ENCODE measurements around the gene ELF5. TPM values are rescaled to one million over a fixed set of nuclear protein-coding genes. Genes with fewer than 3 reads are reported as not detected.

ELF5 gene
- total RNA-seq, 1 experiment from 2014 or later, result 0.11 TPM

DNA sequence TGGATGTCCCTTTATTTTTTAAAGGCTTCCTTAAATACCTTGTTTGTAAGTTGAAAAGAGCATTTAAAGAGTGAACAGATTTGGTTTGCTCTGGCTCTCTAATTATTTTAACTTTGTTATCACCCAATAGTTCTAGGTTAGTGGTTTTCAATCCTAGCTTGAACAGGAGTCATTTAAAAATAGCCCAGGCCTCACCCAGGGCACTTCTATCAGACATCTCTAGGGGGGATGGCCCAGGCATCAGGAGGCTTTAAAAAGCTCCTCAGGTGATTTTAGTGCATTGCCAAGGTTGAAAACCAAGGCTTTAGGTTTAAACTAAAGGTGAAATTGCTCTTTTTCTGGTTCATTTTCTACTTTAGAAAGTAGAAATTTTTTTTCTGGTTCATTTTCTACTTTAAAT lies 66.5 kb downstream of the ELF5 start:
- Mint-ChIP-seq H3K4me1 (ENCODE audit: low read depth, unreplicated experiment) (no peaks in the 10 kb centered on the region), H3K4me3 (ENCODE audit: unreplicated experiment) (no peak overlapping the region), H3K9me3 (ENCODE audit: unreplicated experiment) (no peaks in the 10 kb centered on the region), H3K36me3 (ENCODE audit: insufficient read depth, unreplicated experiment) (no peaks in the 10 kb centered on the region), H3K27ac (ENCODE audit: unreplicated experiment) (no peak overlapping the region), H3K27me3 (ENCODE audit: insufficient read depth, unreplicated experiment) (no peaks in the 10 kb centered on the region)
- POLR2A ChIA-PET, result no interaction called here
- Histone ChIP-seq H3K4me3 (ENCODE audit: low read depth, low read length) (no peak overlapping the region), H3K9me3 (no peaks in the 10 kb centered on the region), H3K27me3 (replicated peaks; ENCODE audit: control insufficient read depth, insufficient read depth, low read length) (no peaks in the 10 kb centered on the region), H3K4me1 (no peaks in the 10 kb centered on the region), H3K36me3 (ENCODE audit: control insufficient read depth, insufficient read depth, low read length) (peaks cover 1% of the 10 kb centered on the region)
- TF ChIP-seq, protein P1, sequence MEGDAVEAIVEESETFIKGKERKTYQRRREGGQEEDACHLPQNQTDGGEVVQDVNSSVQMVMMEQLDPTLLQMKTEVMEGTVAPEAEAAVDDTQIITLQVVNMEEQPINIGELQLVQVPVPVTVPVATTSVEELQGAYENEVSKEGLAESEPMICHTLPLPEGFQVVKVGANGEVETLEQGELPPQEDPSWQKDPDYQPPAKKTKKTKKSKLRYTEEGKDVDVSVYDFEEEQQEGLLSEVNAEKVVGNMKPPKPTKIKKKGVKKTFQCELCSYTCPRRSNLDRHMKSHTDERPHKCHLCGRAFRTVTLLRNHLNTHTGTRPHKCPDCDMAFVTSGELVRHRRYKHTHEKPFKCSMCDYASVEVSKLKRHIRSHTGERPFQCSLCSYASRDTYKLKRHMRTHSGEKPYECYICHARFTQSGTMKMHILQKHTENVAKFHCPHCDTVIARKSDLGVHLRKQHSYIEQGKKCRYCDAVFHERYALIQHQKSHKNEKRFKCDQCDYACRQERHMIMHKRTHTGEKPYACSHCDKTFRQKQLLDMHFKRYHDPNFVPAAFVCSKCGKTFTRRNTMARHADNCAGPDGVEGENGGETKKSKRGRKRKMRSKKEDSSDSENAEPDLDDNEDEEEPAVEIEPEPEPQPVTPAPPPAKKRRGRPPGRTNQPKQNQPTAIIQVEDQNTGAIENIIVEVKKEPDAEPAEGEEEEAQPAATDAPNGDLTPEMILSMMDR (IDR thresholded peaks at IDR 0.05; ENCODE audit: insufficient read depth in 1 of 2, low read depth in 1 of 2, low read length in 1 of 2, severe bottlenecking in 1 of 2, unreplicated experiment in 1 of 2), result no peak
- BruUV-seq (replicated peaks), result no TSS peak
- no peak for DNase-seq
- intact Hi-C loops (cut with micrococcal nuclease; ENCODE audit: unreplicated experiment), result no loop called here
- CTCF ChIA-PET, result no interaction called here

DNA sequence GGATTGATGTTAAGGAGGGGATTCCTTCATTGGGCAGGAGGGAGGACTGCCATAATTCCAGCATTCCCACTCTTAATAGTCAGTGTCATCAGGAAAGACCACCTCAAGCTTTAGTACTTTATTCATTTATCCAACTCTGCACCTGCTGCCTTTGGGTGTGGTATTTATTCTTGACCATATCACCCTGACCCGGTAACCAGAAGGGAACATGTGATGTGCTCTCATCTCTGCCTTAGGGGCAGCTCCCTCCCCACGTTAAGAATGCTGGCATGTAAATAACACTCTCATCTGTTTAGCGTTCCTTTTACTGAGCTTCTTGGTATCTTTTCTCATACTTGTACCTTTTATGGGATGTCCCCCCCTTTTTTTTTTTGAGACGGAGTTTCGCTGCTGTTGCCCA lies 67.2 kb downstream of the ELF5 start:
- Histone ChIP-seq H3K27me3 (replicated peaks; ENCODE audit: control insufficient read depth, insufficient read depth, low read length) (no peaks in the 10 kb centered on the region), H3K9me3 (no peaks in the 10 kb centered on the region), H3K4me1 (no peaks in the 10 kb centered on the region), H3K36me3 (ENCODE audit: control insufficient read depth, insufficient read depth, low read length) (peaks cover 1% of the 10 kb centered on the region), H3K4me3 (ENCODE audit: low read depth, low read length) (no peak overlapping the region)
- TF ChIP-seq, protein P1 (IDR thresholded peaks at IDR 0.05; ENCODE audit: insufficient read depth in 1 of 2, low read depth in 1 of 2, low read length in 1 of 2, severe bottlenecking in 1 of 2, unreplicated experiment in 1 of 2), result no peak
- DNase-seq, result no peak
- Mint-ChIP-seq H3K9me3 (ENCODE audit: unreplicated experiment) (no peaks in the 10 kb centered on the region), H3K4me1 (ENCODE audit: low read depth, unreplicated experiment) (no peaks in the 10 kb centered on the region), H3K27me3 (ENCODE audit: insufficient read depth, unreplicated experiment) (no peaks in the 10 kb centered on the region), H3K4me3 (ENCODE audit: unreplicated experiment) (no peak overlapping the region), H3K27ac (ENCODE audit: unreplicated experiment) (no peak overlapping the region), H3K36me3 (ENCODE audit: insufficient read depth, unreplicated experiment) (no peaks in the 10 kb centered on the region)
- no TSS peak for BruUV-seq (replicated peaks)
- intact Hi-C loops (cut with micrococcal nuclease; ENCODE audit: unreplicated experiment), result no loop called here
- ChIA-PET CTCF (no interaction called here), POLR2A (no interaction called here)

DNA sequence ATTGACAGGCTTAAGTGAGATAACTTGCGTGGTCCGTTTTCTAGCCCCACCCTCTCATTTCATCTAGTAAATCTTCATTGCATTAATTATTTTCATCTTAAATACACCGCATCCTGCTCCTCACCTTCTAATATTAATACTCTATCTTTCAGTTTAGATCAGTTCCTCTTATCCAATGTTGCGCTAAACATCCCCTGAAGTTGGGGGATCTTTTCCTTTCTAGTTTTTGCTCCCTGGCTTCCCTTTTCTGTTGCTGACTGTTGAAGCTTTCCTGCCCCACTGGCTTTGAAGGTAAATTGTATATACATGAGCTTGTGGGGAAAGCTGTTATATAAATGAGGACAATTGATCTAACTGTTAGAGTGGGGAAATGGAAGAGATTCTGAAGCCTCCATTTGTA lies 67.6 kb downstream of the ELF5 start:
- intact Hi-C loops (cut with micrococcal nuclease; ENCODE audit: unreplicated experiment), result no loop called here
- no peaks in the 10 kb centered on the region for H3K4me1 Mint-ChIP-seq (ENCODE audit: low read depth, unreplicated experiment)
- H3K36me3 Mint-ChIP-seq (ENCODE audit: insufficient read depth, unreplicated experiment), result no peaks in the 10 kb centered on the region
- H3K9me3 Mint-ChIP-seq (ENCODE audit: unreplicated experiment), result no peaks in the 10 kb centered on the region
- POLR2A ChIA-PET, result no interaction called here
- CTCF ChIA-PET, result no interaction called here
- H3K27me3 ChIP-seq (replicated peaks; ENCODE audit: control insufficient read depth, insufficient read depth, low read length), result no peaks in the 10 kb centered on the region
- peaks cover 1% of the 10 kb centered on the region; the same call in 1 of the 2 replicates for H3K36me3 ChIP-seq (ENCODE audit: control insufficient read depth, insufficient read depth, low read length)
- no TSS peak for BruUV-seq (replicated peaks)
- no peak overlapping the region for H3K4me3 Mint-ChIP-seq (ENCODE audit: unreplicated experiment)
- TF ChIP-seq, protein P1 (IDR thresholded peaks at IDR 0.05; ENCODE audit: insufficient read depth in 1 of 2, low read depth in 1 of 2, low read length in 1 of 2, severe bottlenecking in 1 of 2, unreplicated experiment in 1 of 2), result no peak
- H3K27ac Mint-ChIP-seq (ENCODE audit: unreplicated experiment), result no peak overlapping the region
- H3K4me3 ChIP-seq (ENCODE audit: low read depth, low read length), result no peak overlapping the region
- H3K27me3 Mint-ChIP-seq (ENCODE audit: insufficient read depth, unreplicated experiment), result no peaks in the 10 kb centered on the region
- no peaks in the 10 kb centered on the region for H3K4me1 ChIP-seq
- no peak for DNase-seq
- no peaks in the 10 kb centered on the region for H3K9me3 ChIP-seq
